ENCODE data around the gene WASHC4.
A peak's percentile ranks its signal among the peaks of the same experiment; 100 is the strongest.

Gene WASHC4

DNA sequence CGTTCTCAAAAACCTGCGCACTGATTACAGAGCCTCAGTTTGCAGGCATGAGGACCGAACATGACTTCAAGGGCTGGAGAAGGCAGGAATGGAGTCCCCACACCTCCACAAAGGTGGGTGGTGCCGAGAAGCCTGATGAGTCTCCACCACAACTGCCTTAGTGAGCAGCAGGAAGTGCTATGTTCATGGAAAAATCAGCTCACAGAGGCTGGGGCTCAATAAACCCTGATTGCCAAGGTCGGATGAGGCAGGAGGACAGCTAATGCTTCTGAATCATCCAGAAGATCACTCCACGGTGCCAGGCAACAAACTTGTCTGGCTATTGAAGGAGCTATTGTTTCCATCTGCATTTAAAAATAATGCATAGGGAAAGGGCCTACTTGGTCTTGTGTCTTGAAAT lies 97.4 kb downstream of the WASHC4 start:
- no peak for DNase-seq
- Mint-ChIP-seq H3K27ac (peak overlapping the region in 1 of 2 donors; percentile 35), H3K4me3 (no peak overlapping the region), H3K27me3 (no peaks in the 10 kb centered on the region), H3K9me3 (no peaks in the 10 kb centered on the region), H3K4me1 (peaks cover 17% of the 10 kb centered on the region)
- ATAC-seq: peak; percentile 53

DNA sequence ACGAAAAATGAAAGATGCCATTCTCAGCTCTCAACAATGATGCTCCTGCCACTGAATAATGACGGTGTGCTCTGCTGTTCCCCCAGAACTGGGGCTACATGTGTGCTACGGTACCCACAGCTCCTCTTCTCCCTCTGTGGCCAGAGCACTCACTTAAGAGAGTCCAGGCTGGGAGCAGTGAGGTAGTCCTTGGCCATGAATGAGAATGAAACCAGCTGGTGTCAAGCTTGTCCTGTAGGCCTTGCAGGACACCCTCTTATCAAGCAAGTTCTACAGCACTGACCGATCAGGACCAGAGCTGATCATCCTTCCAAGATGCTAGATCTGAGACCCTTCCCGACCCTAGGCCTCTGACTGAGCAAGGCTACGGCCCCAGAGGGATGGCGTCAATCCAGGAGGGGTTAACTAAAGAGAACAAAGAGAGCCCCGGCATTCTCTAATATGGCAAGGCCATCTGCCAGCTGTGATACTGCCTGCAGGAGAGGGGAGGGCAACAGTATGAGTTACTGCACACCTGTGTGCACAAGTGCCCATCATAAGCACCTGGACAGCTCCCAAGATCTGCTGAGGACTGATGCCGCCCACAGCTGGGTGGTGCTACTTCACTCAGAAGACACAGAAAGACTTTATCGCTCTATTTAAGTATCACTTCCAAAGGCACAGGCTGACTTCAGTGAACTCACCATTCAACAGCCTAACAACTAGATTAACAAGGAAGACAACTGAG lies 98.0 kb downstream of the WASHC4 start:
- Mint-ChIP-seq H3K27ac (peak overlapping the region; percentile 6 to 35), H3K27me3 (no peaks in the 10 kb centered on the region), H3K4me1 (peaks cover 17% of the 10 kb centered on the region), H3K9me3 (no peaks in the 10 kb centered on the region), H3K4me3 (no peak overlapping the region)
- peak; percentile 23 for ATAC-seq
- no peak for DNase-seq

GRCh38 chr12:105206686-105207374 lies 99.3 kb downstream of the WASHC4 start:
- ATAC-seq: no peak
- DNase-seq: no peak
- H3K4me1 Mint-ChIP-seq: peaks cover 17% of the 10 kb centered on the region
- no peak overlapping the region for H3K4me3 Mint-ChIP-seq
- H3K27ac Mint-ChIP-seq: no peak overlapping the region
- no peaks in the 10 kb centered on the region for H3K9me3 Mint-ChIP-seq
- H3K27me3 Mint-ChIP-seq: no peaks in the 10 kb centered on the region

DNA sequence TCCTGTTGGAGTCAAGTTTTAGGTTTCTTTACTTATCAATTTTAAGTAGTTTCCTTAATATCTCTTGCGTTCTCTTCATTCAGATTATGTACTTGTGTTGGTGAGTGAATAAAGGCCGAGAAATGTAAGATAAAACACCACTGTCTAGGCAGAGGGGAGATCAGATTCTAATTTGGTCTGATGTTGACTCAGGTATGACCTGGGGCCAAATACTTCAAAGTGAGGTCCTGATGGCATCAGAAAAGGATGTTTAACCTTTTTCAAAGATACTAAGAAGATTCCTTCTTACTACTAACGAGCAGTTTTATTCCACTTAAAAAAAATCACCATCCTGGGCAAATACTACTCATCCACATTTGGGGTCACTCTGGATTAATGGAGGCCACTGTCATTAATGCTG lies 101.6 kb downstream of the WASHC4 start:
- Mint-ChIP-seq H3K27me3 (no peaks in the 10 kb centered on the region), H3K4me1 (peaks cover 13% of the 10 kb centered on the region), H3K27ac (no peak overlapping the region), H3K9me3 (no peaks in the 10 kb centered on the region), H3K4me3 (no peak overlapping the region)
- no peak for ATAC-seq
- DNase-seq: no peak

DNA sequence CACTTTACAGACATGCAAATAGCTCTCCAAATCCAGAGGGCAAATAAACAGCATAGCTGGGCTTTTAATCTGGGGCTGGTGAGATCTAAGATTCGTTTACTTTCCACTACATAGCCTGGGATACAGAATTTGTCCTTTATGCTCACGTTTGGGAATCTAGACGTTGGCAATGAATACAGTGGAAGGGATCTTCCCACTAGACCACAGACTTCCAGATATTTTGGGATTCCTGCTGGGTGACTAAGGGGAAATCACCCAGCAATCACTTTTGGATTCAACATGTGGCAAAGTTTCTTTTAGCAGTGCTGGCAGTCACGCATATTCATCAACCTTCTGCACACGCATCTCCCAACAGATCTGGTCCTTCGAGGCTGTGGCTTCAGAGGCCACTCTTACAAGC lies 104.9 kb downstream of the WASHC4 start:
- H3K4me3 Mint-ChIP-seq: no peak overlapping the region
- peak overlapping the region; percentile 27 to 47 for H3K27ac Mint-ChIP-seq
- ATAC-seq: no peak
- no peaks in the 10 kb centered on the region for H3K9me3 Mint-ChIP-seq
- no peaks in the 10 kb centered on the region for H3K27me3 Mint-ChIP-seq
- no peak for DNase-seq
- H3K4me1 Mint-ChIP-seq: no peaks in the 10 kb centered on the region

DNA sequence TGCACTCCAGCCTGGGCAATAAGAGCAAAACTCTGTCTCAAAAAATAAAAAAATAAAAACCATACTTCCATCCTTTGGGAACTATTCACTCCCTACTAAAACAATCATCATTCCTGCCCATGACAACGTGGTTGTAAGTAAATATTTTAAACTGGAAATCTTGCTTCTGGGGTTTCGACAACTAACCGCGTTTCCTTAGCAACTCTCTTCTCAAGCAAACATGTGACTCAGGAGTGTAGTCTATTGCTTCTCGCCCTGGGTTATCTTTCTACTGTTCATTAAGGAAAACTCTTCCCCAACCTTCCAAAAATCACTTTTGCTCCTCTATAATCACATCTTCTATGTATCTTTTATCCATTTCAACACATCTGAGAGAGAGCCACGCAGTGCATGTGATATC lies 106.6 kb downstream of the WASHC4 start:
- DNase-seq (no peak), ATAC-seq (no peak)
- Mint-ChIP-seq H3K9me3 (no peaks in the 10 kb centered on the region), H3K4me1 (no peaks in the 10 kb centered on the region), H3K27ac (peak overlapping the region in 1 of 2 donors; percentile 73), H3K27me3 (no peaks in the 10 kb centered on the region), H3K4me3 (no peak overlapping the region)

DNA sequence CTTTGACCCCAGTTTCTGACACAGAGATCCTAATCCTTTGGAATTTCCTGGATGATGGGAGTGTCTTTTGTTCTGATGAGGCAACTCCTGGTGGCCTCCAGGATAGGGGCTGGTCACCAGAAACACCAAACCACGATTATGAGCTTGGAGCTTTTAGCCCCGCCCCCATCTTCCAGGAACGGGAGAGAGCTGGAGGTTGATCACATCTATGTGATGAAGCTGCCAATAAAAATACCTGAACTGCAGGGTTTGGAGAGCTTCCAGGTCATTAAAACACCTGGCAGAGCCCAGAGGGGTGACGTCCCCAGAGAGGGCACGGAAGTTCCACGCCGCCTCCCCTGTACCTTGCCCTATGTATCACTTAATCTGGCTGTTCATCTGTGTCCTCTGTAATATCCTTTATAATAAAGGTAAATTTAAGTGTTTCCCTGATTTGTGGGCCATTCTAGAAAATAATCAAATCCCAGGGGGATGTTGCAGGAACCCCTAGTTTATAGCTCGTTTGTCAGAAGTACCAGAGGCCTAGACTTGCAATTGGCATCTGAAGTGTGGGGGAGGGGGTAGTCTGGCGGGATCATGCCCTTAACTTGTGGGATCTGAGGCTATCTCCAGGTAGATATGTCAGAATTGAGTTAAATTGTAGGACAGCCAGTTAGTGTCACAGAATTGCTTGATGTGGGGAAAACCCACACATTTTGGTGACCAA lies 107.3 kb downstream of the WASHC4 start:
- no peak for DNase-seq
- no peak for ATAC-seq
- H3K4me3 Mint-ChIP-seq: no peak overlapping the region
- no peaks in the 10 kb centered on the region for H3K27me3 Mint-ChIP-seq
- H3K27ac Mint-ChIP-seq: no peak overlapping the region
- no peaks in the 10 kb centered on the region for H3K4me1 Mint-ChIP-seq
- no peaks in the 10 kb centered on the region for H3K9me3 Mint-ChIP-seq

DNA sequence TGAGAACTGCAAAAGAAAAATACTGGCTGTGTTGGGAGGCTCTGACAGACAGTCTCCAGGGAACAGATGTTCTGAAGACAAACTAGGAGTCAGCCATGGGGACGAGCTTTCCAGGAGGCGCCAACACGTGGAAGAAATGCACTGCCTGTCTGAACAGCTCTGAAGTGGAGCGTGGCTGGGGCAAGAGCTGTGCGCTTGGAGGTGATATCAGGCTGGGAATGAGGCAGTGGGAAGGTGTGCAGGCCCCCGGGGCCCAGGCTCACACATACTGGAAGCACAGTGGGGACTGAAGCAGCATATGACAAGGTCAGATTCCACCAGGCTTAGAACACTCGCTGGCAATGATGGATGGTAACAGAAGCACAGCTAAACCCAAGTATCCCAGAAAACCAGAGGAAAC lies 110.9 kb downstream of the WASHC4 start:
- ATAC-seq: no peak
- peaks cover 14% of the 10 kb centered on the region for H3K4me1 Mint-ChIP-seq
- no peaks in the 10 kb centered on the region for H3K27me3 Mint-ChIP-seq
- no peak overlapping the region for H3K4me3 Mint-ChIP-seq
- no peak overlapping the region for H3K27ac Mint-ChIP-seq
- no peak for DNase-seq
- no peaks in the 10 kb centered on the region for H3K9me3 Mint-ChIP-seq
